GM18517 (cell line): ENCODE measurements around the gene HERC3.
"Not testable (repeated sequence)": the region's sequence is repeated elsewhere in the genome, so short reads cannot be mapped to it uniquely, and the experiment has no call there.

Experiments
- ATAC-seq: cut with Tn5 transposase; IDR thresholded peaks from one replicate; pipeline ENCODE4 v1.9.1; 2021; ENCODE audit warnings: mild to moderate bottlenecking, moderate library complexity; ENCODE audit not compliant: unreplicated experiment

HERC3 gene

GRCh38 chr4:88606832-88607231, 14.6 kb downstream of the HERC3 start:
- ATAC-seq = no peak

GRCh38 chr4:88609387-88609786, 17.1 kb downstream of the HERC3 start:
- ATAC-seq = no peak

GRCh38 chr4:88609794-88610193, 17.5 kb downstream of the HERC3 start:
- ATAC-seq = not testable (repeated sequence)

GRCh38 chr4:88610771-88611170, 18.5 kb downstream of the HERC3 start:
- no peak for ATAC-seq

- ATAC-seq = no peak
These were observed 21.2 kb downstream of the HERC3 start for GRCh38 chr4:88613417-88613875.

GRCh38 chr4:88614058-88614457, 21.8 kb downstream of the HERC3 start:
- ATAC-seq = no peak

GRCh38 chr4:88616275-88617150, 24.2 kb downstream of the HERC3 start:
- no peak for ATAC-seq

GRCh38 chr4:88618782-88619485, 26.7 kb downstream of the HERC3 start:
- no peak for ATAC-seq

GRCh38 chr4:88619971-88620370, 27.7 kb downstream of the HERC3 start:
- ATAC-seq = no peak

GRCh38 chr4:88621763-88622327, 29.6 kb downstream of the HERC3 start:
- no peak for ATAC-seq

GRCh38 chr4:88623097-88623496, 30.8 kb downstream of the HERC3 start:
- ATAC-seq = no peak

- ATAC-seq = no peak
These were observed 36.5 kb downstream of the HERC3 start for GRCh38 chr4:88628746-88629145.

GRCh38 chr4:88629826-88630225, 37.5 kb downstream of the HERC3 start:
- ATAC-seq = no peak

GRCh38 chr4:88630756-88631155, 38.5 kb downstream of the HERC3 start:
- no peak for ATAC-seq

- no peak for ATAC-seq
These were observed 51.7 kb downstream of the HERC3 start for GRCh38 chr4:88643932-88644331.

GRCh38 chr4:88645994-88646393, 53.7 kb downstream of the HERC3 start:
- ATAC-seq = no peak

- ATAC-seq = no peak
These were observed 54.4 kb downstream of the HERC3 start for GRCh38 chr4:88646528-88647280.

GRCh38 chr4:88649716-88650115, 57.4 kb downstream of the HERC3 start:
- ATAC-seq = no peak

GRCh38 chr4:88653371-88653946, 61.2 kb downstream of the HERC3 start:
- no peak for ATAC-seq

- ATAC-seq = no peak
These were observed 62.9 kb downstream of the HERC3 start for GRCh38 chr4:88655226-88655625.
